Nephron (organoid): Measurements from ENCODE around the gene KCNG1.

Source experiments
- H3K27ac Mint-ChIP-seq, 3 experiments: 2 replicates each; pipeline ENCODE4 v1.8.0; 2020; ENCODE audit warnings: mixed read lengths in 3 of 3, mild to moderate bottlenecking in 2 of 3, moderate library complexity in 1 of 3
- H3K27me3 Mint-ChIP-seq: 2 replicates; pipeline ENCODE4 v1.8.0; 2021; ENCODE audit warnings: low read depth, mild to moderate bottlenecking, moderate library complexity, mixed read lengths
- H3K36me3 Mint-ChIP-seq: 2 replicates; pipeline ENCODE4 v1.8.0; 2020; ENCODE audit warnings: low read depth, mixed read lengths
- H3K4me1 Mint-ChIP-seq: 2 replicates; pipeline ENCODE4 v1.8.0; 2020; ENCODE audit warnings: mixed read lengths
- H3K4me3 Mint-ChIP-seq, 3 experiments: 2 replicates each; pipeline ENCODE4 v1.8.0; 2020; ENCODE audit warnings: mild to moderate bottlenecking in 3 of 3, mixed read lengths in 3 of 3, moderate library complexity in 2 of 3
- H3K9me3 Mint-ChIP-seq: 2 replicates; pipeline ENCODE4 v1.8.0; 2020; ENCODE audit warnings: mixed read lengths
- CTCF ChIP-seq, 3 experiments: fragments of 200-600 bp; sonication (generic); IDR thresholded peaks; one replicate each; pipeline ENCODE4 v1.5.0; 2021; ENCODE audit warnings: antibody characterized with exemption in 3 of 3; ENCODE audit not compliant: unreplicated experiment in 3 of 3

KCNG1 gene

GRCh38 chr20:51026269-51026668 is 3.4 kb upstream of the KCNG1 start:
- H3K4me3 Mint-ChIP-seq, result no peak overlapping the region
- H3K36me3 Mint-ChIP-seq, result no peaks in the 10 kb centered on the region
- peaks cover 92% of the 10 kb centered on the region for H3K27me3 Mint-ChIP-seq
- peaks cover 3% of the 10 kb centered on the region for H3K9me3 Mint-ChIP-seq
- peaks cover 28% of the 10 kb centered on the region for H3K4me1 Mint-ChIP-seq
- TF ChIP-seq CTCF (IDR thresholded peaks at IDR 0.05; ENCODE audit: unreplicated experiment in 3 of 3), result no peak
- H3K27ac Mint-ChIP-seq, result peak overlapping the region in 1 of 3 experiments; percentile 30

GRCh38 chr20:51024761-51025160 is 1.9 kb upstream of the KCNG1 start:
- Mint-ChIP-seq H3K9me3 (no peaks in the 10 kb centered on the region), H3K4me1 (peaks cover 13% of the 10 kb centered on the region), H3K27ac (no peak overlapping the region), H3K4me3 (peak overlapping the region; percentile 82 to 83 (median 83)), H3K36me3 (no peaks in the 10 kb centered on the region), H3K27me3 (peaks cover 90% of the 10 kb centered on the region)
- no peak for TF ChIP-seq CTCF (IDR thresholded peaks at IDR 0.05; ENCODE audit: unreplicated experiment in 3 of 3)

- H3K27me3 Mint-ChIP-seq, result peaks cover 86% of the 10 kb centered on the region
- H3K36me3 Mint-ChIP-seq, result no peaks in the 10 kb centered on the region
- no peaks in the 10 kb centered on the region for H3K9me3 Mint-ChIP-seq
- H3K4me1 Mint-ChIP-seq, result peaks cover 12% of the 10 kb centered on the region
- peak overlapping the region; percentile 82 to 83 (median 83) for H3K4me3 Mint-ChIP-seq
- TF ChIP-seq CTCF (IDR thresholded peaks at IDR 0.05; ENCODE audit: unreplicated experiment in 3 of 3), result no peak
- no peak overlapping the region for H3K27ac Mint-ChIP-seq
Observed at GRCh38 chr20:51023617-51024155, 779 bp upstream of the KCNG1 start.

GRCh38 chr20:51022227-51022802 is 592 bp downstream of the KCNG1 start:
- no peak for TF ChIP-seq CTCF (IDR thresholded peaks at IDR 0.05; ENCODE audit: unreplicated experiment in 3 of 3)
- Mint-ChIP-seq H3K4me3 (peak overlapping the region; percentile 61 to 73 (median 68)), H3K27ac (no peak overlapping the region), H3K4me1 (peaks cover 6% of the 10 kb centered on the region), H3K27me3 (peaks cover 80% of the 10 kb centered on the region), H3K36me3 (no peaks in the 10 kb centered on the region), H3K9me3 (no peaks in the 10 kb centered on the region)

- peak overlapping the region; percentile 61 to 73 (median 68) for H3K4me3 Mint-ChIP-seq
Observed at GRCh38 chr20:51021067-51022025, 1.6 kb downstream of the KCNG1 start.

More at GRCh38 chr20:51021067-51022025, 1.6 kb downstream of the KCNG1 start:
- Mint-ChIP-seq H3K4me1 (peaks cover 12% of the 10 kb centered on the region), H3K9me3 (no peaks in the 10 kb centered on the region), H3K36me3 (no peaks in the 10 kb centered on the region), H3K27ac (no peak overlapping the region), H3K27me3 (peaks cover 71% of the 10 kb centered on the region)
- no peak for TF ChIP-seq CTCF (IDR thresholded peaks at IDR 0.05; ENCODE audit: unreplicated experiment in 3 of 3)
